ENCODE results near the gene CBS. TPM values are rescaled to one million over a fixed set of nuclear protein-coding genes. Genes with fewer than 3 reads are reported as not detected.

CBS gene
- 36.9 and 47.5 TPM in 2 replicates for total RNA-seq

DNA sequence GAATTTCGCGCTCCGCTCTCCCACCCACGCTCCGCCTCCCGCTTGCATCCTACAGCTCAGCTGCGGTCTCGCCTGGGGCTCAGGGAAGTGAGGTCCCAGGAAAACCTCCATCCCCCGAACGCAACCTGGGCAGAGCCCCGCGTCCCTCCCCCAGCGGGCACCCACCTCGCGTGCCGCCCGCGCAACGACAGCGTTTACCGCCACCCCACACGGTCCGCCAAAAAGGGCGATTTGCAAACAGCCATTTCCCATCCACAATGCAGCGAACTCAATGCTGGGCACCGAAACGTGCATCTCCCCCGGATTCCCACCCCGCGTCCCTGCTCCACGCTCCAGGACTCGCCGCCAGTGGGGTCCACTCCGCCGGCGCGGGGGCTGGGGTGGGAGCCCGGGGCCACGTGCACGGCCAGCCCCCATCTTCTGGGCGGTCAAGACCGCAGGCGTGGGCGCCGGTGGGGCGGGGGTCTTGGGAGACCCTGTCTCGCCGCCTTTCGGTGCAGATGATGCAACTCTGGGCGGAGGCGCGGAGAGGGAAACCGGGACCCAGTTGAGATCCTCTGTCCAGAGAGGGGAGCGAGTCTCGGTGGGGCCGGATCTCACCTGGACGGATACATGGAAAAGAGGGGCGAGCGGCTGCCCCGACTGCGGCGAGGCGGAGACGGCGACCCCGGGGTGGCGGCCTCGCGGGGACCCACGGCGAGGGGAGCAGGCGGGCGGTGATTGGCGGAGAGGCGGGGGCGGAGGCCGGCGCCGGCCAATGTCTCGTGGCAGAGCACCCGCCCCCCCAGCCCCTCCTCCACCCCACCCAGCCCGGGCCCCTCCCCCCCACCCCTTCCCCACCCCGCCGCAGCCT is at the start of gene CBS:
CBS (minus strand) TSS at position 666 of the 853 bp plus-strand sequence. CDS start 3,642 bp downstream, outside the sequence.

DNA sequence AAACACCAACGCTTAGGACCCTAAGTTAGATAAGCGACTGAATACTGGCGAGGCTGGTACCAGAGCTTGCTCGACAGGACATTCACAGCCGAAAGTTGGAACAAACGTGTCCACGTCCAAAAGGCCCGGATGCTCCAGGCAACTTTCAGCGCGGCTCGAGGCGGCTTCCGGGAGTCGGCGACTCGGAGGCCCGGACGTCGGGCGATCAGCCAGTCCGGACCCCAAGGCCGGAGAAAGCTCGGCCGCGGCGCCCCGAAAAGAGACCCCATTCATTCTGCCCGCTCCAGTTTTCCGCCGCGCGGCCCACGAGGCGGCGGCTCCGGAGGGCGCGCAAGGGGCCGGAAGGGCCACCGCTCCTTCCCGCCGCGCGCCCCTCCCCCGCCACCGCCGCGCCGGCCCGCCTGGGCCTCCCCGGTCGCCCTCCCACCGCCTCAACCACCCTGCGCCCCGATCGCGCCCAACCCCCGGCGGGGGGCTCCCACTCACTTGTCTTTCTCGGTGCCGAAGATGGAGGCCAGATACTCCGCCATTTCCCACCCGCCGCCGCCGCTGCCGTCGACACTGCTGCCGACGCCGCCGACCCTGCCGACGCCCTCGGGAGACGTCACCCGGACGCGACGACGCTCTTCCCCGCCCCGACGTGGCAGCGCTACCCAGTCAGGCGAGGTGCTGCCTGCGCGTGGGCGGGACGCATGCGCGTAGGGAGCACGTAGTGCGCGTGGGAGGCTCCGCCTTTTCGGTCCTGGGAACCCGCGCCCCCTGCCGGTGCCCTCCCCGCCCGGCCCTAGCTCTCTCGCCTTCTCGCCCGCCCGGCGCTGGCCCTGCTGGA is 31.5 kb upstream of the CBS start, which contains the start of gene U2AF1:
U2AF1 (minus strand) TSS at position 606 of the 829 bp plus-strand sequence; CDS start at position 530, 76 bp downstream.

Other genes with a start within 250 kb of the CBS start
- 6.0 and 12.1 TPM in 2 replicates for gene WDR4, start 196.3 kb downstream of the CBS start, total RNA-seq
- gene NDUFV3, start 182.5 kb downstream of the CBS start, total RNA-seq: 53.9 and 55.2 TPM in 2 replicates
- gene ERVH48-1, start 150.2 kb downstream of the CBS start, total RNA-seq: not detected in 2 replicates
- 6.7 and 9.6 TPM in 2 replicates for gene PKNOX1, start 101.3 kb downstream of the CBS start, total RNA-seq
- 11.5 and 21.5 TPM in 2 replicates for gene U2AF1, start 31.7 kb upstream of the CBS start, total RNA-seq
- gene CRYAA, start 93.2 kb upstream of the CBS start, total RNA-seq: not detected in 2 replicates